K562 (cell line): ENCODE data around the gene TEAD3.

Experiments used
- ETS1 ChIP-seq: conservative IDR thresholded peaks from 2 replicates; pipeline ENCODE4 v1.6.1; 2011; ENCODE audit warnings: low read depth, mild to moderate bottlenecking, low read length; ENCODE audit not compliant: control insufficient read depth
- FOXP1 ChIP-seq: sonication (generic); formaldehyde crosslinking; IDR thresholded peaks from 2 replicates; pipeline ENCODE4 v1.8.0; 2022; ENCODE audit warnings: mild to moderate bottlenecking, missing genetic modification reagents
- MED1 ChIP-seq: sonication (generic); formaldehyde crosslinking; IDR thresholded peaks from 2 replicates; pipeline ENCODE4 v1.8.1; 2023; ENCODE audit warnings: missing genetic modification reagents, borderline replicate concordance
- NR2C2 ChIP-seq, 2 experiments: fragments of 200-800 bp in 1 of 2; sonication (Bioruptor generic) in 1 of 2; sonication (generic) in 1 of 2; formaldehyde crosslinking in 1 of 2; IDR thresholded peaks; 2 replicates each; pipeline versions ENCODE4 v1.6.1 to v1.8.0; 2016 to 2022; ENCODE audit warnings: mild to moderate bottlenecking in 1 of 2, missing compliant biosample characterization in 1 of 2, missing genetic modification characterization in 1 of 2, missing genetic modification reagents in 1 of 2
- PKNOX1 ChIP-seq: fragments of 450-650 bp; IDR thresholded peaks from 2 replicates; pipeline ENCODE4 v1.6.1; 2016
- POLR2A ChIP-seq: fragments of 450-650 bp; conservative IDR thresholded peaks from 2 replicates; pipeline ENCODE4 v1.6.1; 2016
- PRPF4 ChIP-seq: fragments of 200-400 bp; formaldehyde crosslinking; IDR thresholded peaks from one replicate; pipeline ENCODE4 v1.6.1; 2017; ENCODE audit warnings: low read length, low read depth, mild to moderate bottlenecking; ENCODE audit not compliant: insufficient read depth, poor library complexity, severe bottlenecking
- SRF ChIP-seq, 2 experiments: fragments of 250-450, 450-650 bp in 1 of 2; sonication (Bioruptor Pico) in 1 of 2; sonication (generic) in 1 of 2; formaldehyde crosslinking; IDR thresholded peaks; 2 replicates each; pipeline versions ENCODE4 v1.5.0 to v1.5.1; 2020 to 2022; ENCODE audit warnings: mild to moderate bottlenecking in 1 of 2, missing genetic modification reagents in 1 of 2
- UBTF ChIP-seq, 2 experiments: IDR thresholded peaks; 2 replicates each; pipeline ENCODE4 v1.6.1; 2012; ENCODE audit warnings: improper control_type of control experiment in 2 of 2, low read depth in 2 of 2, low read length in 2 of 2, borderline replicate concordance in 1 of 2
- ZBTB34 ChIP-seq: fragments of 250-450 bp; sonication (Bioruptor Pico); IDR thresholded peaks from 2 replicates; pipeline ENCODE4 v1.8.0; 2021; ENCODE audit warnings: mild to moderate bottlenecking, moderate library complexity
- ZNF507 ChIP-seq: conservative IDR thresholded peaks from 2 replicates; pipeline ENCODE4 v1.6.1; 2017; ENCODE audit warnings: missing genetic modification characterization, missing compliant biosample characterization
- ZNF561 ChIP-seq: fragments of 450-650 bp; formaldehyde crosslinking; conservative IDR thresholded peaks from 2 replicates; pipeline ENCODE4 v1.4.0; 2020; ENCODE audit warnings: mild to moderate bottlenecking, moderate library complexity

- no peak for TF ChIP-seq MED1 (CRISPR knock-in tag)
- no peak for TF ChIP-seq SRF (CRISPR knock-in tag; IDR thresholded peaks at IDR 0.05)
- no peak for TF ChIP-seq UBTF (IDR thresholded peaks at IDR 0.05; ENCODE audit: borderline replicate concordance in 1 of 2, low read depth in 2 of 2, low read length in 2 of 2)
- TF ChIP-seq ZBTB34, result no peak
- TF ChIP-seq POLR2A, result no peak
- no peak for TF ChIP-seq PKNOX1
- no peak for TF ChIP-seq NR2C2 (CRISPR knock-in tag; IDR thresholded peaks at IDR 0.05)
- TF ChIP-seq NR2C2 (tag; IDR thresholded peaks at IDR 0.05), result no peak
- TF ChIP-seq FOXP1 (CRISPR knock-in tag), result no peak
- TF ChIP-seq PRPF4, result no peak
- TF ChIP-seq ETS1, result no peak
- no peak for TF ChIP-seq ZNF507 (tag)
- no peak for TF ChIP-seq ZNF561 (CRISPR knock-in tag)
Observed at GRCh38 chr6:35457907-35458306, 39.0 kb downstream of the TEAD3 start.
